ENCODE measurements around the gene CALHM1. TPM values are rescaled to one million over a fixed set of nuclear protein-coding genes. Genes with fewer than 3 reads are reported as not detected.

CALHM1 gene
- total and polyA plus RNA-seq, 2 experiments from 2014 or later = 0.11 TPM; not detected in 1

GRCh38 chr10:103493362-103493915, 34.7 kb upstream of the CALHM1 start, which contains the start of gene NEURL1:
Gene NEURL1 (plus strand): TSS chr10:103493705. CDS start chr10:103494388, 683 bp downstream.
- Histone ChIP-seq H3K27ac (ENCODE audit: low read depth) (no peak within 1 kb of the TSS), H4K20me1 (replicated peaks; ENCODE audit: insufficient read depth) (no peaks in the 10 kb centered on the region), H3K79me2 (replicated peaks; ENCODE audit: insufficient read depth) (no peaks in the 10 kb centered on the region), H3K27me3 (ENCODE audit: insufficient read depth) (peaks cover 58% of the 10 kb centered on the region), H2AFZ (peak within 1 kb of the TSS; percentile 94), H3K4me2 (peak within 1 kb of the TSS; percentile 90), H3K9me2 (ENCODE audit: insufficient read depth) (no peaks in the 10 kb centered on the region), H3K4me3 (peak within 1 kb of the TSS; percentile 79), H3K36me3 (ENCODE audit: insufficient read depth) (no peaks in the 10 kb centered on the region), H3K4me1 (ENCODE audit: insufficient read depth) (no peaks in the 10 kb centered on the region; the same call in 1 of the 2 replicates), H3F3A (replicated peaks; ENCODE audit: low read depth) (peaks cover 5% of the 10 kb centered on the region; the same call in 1 of the 2 replicates)
- Mint-ChIP-seq H3K36me3 (ENCODE audit: low read depth) (no peaks in the 10 kb centered on the region), H3K4me1 (peaks cover 18% of the 10 kb centered on the region; the same call in 2 of the 3 replicates), H3K27me3 (ENCODE audit: insufficient read depth, low read depth, poor library complexity) (peaks cover 28% of the 10 kb centered on the region), H3K9me3 (no peaks in the 10 kb centered on the region; the same call in 2 of the 3 replicates), H3K27ac (no peak within 1 kb of the TSS), H3K4me3 (peak within 1 kb of the TSS; percentile 80)
- TF ChIP-seq ZNF462 (CRISPR knock-in tag; IDR thresholded peaks at IDR 0.05) (no peak), CREB1 (CRISPR knock-in tag; IDR thresholded peaks at IDR 0.05; ENCODE audit: low read depth) (no peak), ETS1 (IDR thresholded peaks at IDR 0.05) (no peak), REST (IDR thresholded peaks at IDR 0.05; ENCODE audit: unreplicated experiment) (no peak), JUNB (IDR thresholded peaks at IDR 0.05; ENCODE audit: unreplicated experiment) (no peak), ZNF331 (CRISPR knock-in tag; IDR thresholded peaks at IDR 0.05; ENCODE audit: low read depth) (no peak), POLR2AphosphoS5 (IDR thresholded peaks at IDR 0.05; ENCODE audit: low read depth) (no peak)
- DNase-seq (ENCODE audit: low spot score) = peak; percentile 90
- ATAC-seq = peak; percentile 50
